NCI-H460 (cell line): ENCODE measurements around the gene AQP12B. TPM values are rescaled to one million over a fixed set of nuclear protein-coding genes. Genes with fewer than 3 reads are reported as not detected.
"Not testable (repeated sequence)": the region's sequence is repeated elsewhere in the genome, so short reads cannot be mapped to it uniquely, and the experiment has no call there.

Source experiments
- DNase-seq: peaks from one replicate; pipeline ENCODE4 v3.0.0-alpha.2; 2016; ENCODE audit warnings: low read depth; ENCODE audit errors: extremely low read depth
- polyA plus RNA-seq: library from polyadenylated mRNA; depleted of rRNA; stranded (reverse); fragments of >200 nt; gene quantifications from 2 replicates; pipeline ENCODE4 v1.2.3, GENCODE V29; 2014; cell fraction: nucleus; rRNA removed
- total RNA-seq: library from RNA; depleted of rRNA; stranded (reverse); fragments of >200 nt; shearing (Covaris generic); gene quantifications from 2 replicates; pipeline ENCODE4 v1.2.3, GENCODE V29; 2014; rRNA removed

AQP12B gene
- not detected in 2 replicates for total RNA-seq
- polyA plus RNA-seq = not detected in 2 replicates

GRCh38 chr2:240682431-240683224 is at the start of gene AQP12B:
Gene AQP12B, minus strand, starts transcription at chr2:240682885. Its CDS starts 48 bp downstream, at chr2:240682837.
- DNase-seq = not testable (repeated sequence)

- DNase-seq = no peak
These were observed 49.5 kb upstream of the AQP12B start for GRCh38 chr2:240732184-240732583.

GRCh38 chr2:240731178-240731545 is 48.5 kb upstream of the AQP12B start:
- no peak for DNase-seq

- DNase-seq = no peak
These were observed 48.0 kb upstream of the AQP12B start for GRCh38 chr2:240730501-240731177.

GRCh38 chr2:240728827-240729226 is 46.1 kb upstream of the AQP12B start:
- DNase-seq = no peak

GRCh38 chr2:240728361-240728760 is 45.7 kb upstream of the AQP12B start:
- no peak for DNase-seq

GRCh38 chr2:240727913-240728312 is 45.2 kb upstream of the AQP12B start:
- no peak for DNase-seq

- DNase-seq = no peak
These were observed 44.8 kb upstream of the AQP12B start for GRCh38 chr2:240727439-240727838.

- DNase-seq = no peak
These were observed 44.2 kb upstream of the AQP12B start for GRCh38 chr2:240726876-240727275.

- DNase-seq = no peak
These were observed 43.0 kb upstream of the AQP12B start for GRCh38 chr2:240725671-240726070.

- no peak for DNase-seq
These were observed 42.6 kb upstream of the AQP12B start for GRCh38 chr2:240725266-240725665.

- DNase-seq = no peak
These were observed 41.7 kb upstream of the AQP12B start for GRCh38 chr2:240724431-240724830.

- DNase-seq = no peak
These were observed 41.2 kb upstream of the AQP12B start for GRCh38 chr2:240723851-240724250.

- DNase-seq = no peak
These were observed 40.4 kb upstream of the AQP12B start for GRCh38 chr2:240722796-240723735.

GRCh38 chr2:240722376-240722775 is 39.7 kb upstream of the AQP12B start:
- DNase-seq = no peak

GRCh38 chr2:240721596-240722180 is 39.0 kb upstream of the AQP12B start:
- no peak for DNase-seq

- no peak for DNase-seq
These were observed 38.3 kb upstream of the AQP12B start for GRCh38 chr2:240720686-240721595.

- no peak for DNase-seq
These were observed 37.2 kb upstream of the AQP12B start for GRCh38 chr2:240719676-240720545.
